Measurements from ENCODE around the gene TEX36.
"Not testable (repeated sequence)": the region's sequence is repeated elsewhere in the genome, so short reads cannot be mapped to it uniquely, and the experiment has no call there.

TEX36 gene, protein sequence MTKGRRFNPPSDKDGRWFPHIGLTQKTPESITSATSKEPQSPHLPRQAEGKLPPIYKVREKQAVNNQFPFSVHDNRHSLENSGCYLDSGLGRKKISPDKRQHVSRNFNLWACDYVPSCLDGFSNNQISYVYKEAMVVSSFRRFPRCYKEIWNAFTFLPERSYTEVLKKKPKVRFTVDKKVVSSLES

DNA sequence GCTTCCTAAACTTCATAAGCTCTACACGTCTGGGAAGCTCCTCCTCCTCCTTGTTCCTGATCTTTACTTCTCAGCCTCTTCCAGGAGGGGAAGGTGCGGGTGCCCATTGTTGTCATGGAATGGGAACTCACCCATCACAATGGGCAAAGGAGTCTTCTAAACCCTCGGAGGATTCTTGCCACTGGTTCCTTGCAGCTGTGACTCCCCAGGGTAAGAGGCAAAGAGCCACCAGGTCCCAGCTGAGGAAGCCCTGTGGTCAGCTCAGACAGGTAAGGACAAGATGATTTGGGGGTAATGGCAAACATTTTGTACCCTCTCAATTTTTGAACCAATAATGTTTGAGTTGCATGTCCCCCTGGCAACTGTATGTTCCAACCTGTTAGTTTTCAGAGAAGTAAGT lies at the start of gene TEX36:
Gene TEX36, minus strand, starts transcription at position 101 of the 400 bp plus-strand sequence. CDS start 174 bp downstream, outside the sequence.
- DNase-seq (ENCODE audit: low read depth in 2 of 2), result no peak

DNA sequence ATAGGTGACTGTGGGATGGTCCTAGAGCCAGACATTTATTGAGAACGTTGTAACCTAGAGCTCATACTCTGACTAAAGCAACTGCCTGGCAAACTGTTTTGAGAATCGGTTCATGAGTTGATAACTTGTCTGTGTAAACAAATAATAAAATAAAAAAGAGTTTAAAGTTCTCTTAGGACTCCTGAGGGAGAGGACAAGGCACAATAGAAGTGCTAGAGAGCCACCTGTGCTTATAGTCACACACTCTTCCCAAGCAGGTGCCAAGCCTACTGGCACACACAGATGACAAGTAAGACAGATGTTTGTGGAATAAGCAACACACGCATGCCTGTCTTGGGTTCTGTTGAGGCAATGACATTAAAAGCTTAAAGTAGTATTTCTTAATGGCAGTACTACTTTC lies 44.5 kb upstream of the TEX36 start:
- no peak for DNase-seq (ENCODE audit: low read depth in 2 of 2)

DNA sequence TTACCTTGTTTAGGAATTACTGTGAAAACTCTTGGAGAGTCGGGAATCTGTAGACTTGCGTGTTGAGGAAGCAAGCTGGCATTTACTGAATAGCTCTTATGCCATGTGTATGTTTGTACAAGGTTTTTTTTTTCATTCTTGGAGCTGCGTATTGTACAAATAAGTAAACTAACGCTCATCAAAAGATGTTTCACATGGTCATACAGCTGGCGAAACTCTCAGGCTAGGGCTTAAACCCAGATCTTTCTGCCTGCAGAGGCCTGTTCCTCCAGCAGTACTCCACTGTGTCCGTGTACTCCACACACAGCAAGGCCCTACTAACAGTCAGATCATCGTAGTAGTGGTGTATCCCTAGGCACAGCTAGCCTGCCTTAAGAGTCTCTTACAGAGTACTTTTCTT lies 44.0 kb upstream of the TEX36 start:
- no peak for DNase-seq (ENCODE audit: low read depth in 2 of 2)

DNA sequence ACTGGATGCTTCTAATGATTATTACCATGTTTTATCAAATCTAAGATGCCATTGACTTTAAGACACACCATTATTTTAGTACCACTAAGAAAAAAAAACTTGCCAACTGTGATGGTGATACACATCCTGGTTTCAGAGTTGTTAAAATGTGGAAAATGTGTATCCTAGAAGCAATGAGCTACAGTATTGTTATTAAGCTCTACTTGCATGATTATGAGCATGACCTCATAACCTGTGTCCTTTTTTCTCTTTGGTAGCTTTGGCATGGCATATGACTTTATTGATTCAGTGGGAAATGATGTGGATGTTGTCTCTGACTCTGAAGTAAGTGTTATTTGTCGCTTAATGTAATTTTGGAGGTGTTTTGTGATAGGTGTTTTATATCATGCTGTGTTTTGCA lies 39.8 kb upstream of the TEX36 start:
- no peak for DNase-seq (ENCODE audit: low read depth in 2 of 2)

DNA sequence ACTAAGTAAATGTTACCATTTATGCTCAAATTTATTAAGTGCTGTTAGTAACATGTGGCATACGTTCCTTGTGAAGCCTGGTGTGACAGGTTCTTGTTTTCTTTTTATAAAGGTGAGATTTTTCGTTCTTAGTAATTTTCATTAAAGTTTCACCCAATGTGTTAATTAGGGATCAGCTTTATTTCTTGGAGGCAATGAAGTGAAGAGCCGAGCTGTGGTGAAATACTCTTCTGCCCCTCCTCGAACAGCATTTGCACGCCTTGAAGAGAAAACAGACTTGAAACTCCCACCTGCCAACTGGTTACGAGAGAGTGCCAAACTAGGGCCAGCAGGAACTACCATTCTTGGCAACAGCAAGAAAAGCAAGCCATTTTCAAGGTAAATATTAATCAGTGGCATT lies 38.1 kb upstream of the TEX36 start:
- no peak for DNase-seq (ENCODE audit: low read depth in 2 of 2)

DNA sequence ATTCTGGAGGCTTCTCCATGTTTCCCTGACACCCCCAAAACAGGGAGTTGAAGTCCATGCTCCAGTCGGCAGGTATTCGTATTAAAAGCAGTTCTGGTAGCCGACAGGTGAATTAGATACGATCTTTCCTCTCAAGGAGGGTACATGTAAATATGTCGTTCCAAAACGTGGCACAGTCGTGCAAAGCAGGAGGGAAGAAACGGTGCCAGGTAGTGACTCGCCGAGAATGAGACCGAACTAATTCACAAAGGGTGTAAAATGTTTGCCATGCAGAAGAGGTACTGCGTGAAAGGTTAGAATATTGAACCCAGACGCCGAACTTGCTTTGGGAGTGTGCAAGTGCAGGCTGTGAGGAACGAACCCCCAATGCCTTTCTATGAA lies 37.0 kb upstream of the TEX36 start:
- no peak for DNase-seq (ENCODE audit: low read depth in 2 of 2)

DNA sequence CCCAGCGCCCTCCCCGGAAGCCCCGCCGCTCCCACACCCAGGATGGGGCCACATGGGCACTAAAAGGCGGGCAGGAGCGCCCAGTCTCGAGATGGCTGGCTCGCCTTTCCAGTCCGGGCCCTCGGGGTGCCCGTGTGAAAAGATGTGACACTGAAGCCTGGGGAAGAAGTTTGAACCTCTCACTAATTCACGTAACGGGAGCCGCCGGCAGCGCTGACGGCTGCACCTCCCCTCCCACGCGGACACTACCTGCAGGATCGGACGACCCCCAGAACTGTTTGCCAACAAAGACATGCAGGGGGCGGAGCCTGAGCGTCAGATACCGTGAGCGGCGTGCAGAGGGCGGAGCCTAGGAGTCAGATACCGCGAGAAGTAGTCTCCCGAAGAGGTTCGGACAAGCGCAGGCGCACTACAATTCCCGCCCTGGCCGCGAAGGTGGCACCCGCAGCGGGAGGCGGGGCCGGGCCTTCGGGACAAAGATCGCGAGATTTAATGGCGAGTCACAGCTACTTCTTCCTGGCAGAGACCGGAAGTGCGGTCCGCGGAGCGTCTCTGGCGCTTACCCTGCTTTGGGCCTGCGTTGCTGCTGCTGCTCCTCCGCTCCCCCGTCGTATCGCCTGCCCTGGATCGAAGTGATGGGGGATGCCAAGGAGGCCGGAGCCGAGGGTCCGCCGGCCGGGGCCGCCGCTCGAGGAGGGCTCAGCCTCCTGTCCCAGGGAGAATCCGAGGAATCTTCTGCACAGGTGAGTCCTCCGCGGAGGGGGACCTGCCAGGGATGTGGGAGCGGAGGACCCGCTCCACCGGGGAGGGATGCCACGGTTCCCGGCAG lies 36.4 kb upstream of the TEX36 start, which contains the start of gene EDRF1:
Gene EDRF1, plus strand, starts transcription at position 537 of the 829 bp plus-strand sequence. Its CDS starts 99 bp downstream, at position 636.
- DNase-seq (ENCODE audit: low read depth in 2 of 2), result peak; percentile 98 to 99

DNA sequence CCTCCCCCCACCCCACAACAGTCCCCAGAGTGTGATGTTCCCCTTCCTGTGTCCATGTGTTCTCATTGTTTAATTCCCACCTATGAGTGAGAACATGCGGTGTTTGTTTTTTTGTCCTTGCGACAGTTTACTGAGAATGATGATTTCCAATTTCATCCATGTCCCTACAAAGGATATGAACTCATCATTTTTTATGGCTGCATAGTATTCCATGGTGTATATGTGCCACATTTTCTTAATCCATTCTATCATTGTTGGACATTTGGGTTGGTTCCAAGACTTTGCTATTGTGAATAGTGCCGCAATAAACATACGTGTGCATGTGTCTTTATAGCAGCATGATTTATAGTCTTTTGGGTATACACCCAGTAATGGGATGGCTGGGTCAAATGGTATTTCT lies 31.8 kb upstream of the TEX36 start:
- not testable (repeated sequence) for DNase-seq (ENCODE audit: low read depth in 2 of 2)

DNA sequence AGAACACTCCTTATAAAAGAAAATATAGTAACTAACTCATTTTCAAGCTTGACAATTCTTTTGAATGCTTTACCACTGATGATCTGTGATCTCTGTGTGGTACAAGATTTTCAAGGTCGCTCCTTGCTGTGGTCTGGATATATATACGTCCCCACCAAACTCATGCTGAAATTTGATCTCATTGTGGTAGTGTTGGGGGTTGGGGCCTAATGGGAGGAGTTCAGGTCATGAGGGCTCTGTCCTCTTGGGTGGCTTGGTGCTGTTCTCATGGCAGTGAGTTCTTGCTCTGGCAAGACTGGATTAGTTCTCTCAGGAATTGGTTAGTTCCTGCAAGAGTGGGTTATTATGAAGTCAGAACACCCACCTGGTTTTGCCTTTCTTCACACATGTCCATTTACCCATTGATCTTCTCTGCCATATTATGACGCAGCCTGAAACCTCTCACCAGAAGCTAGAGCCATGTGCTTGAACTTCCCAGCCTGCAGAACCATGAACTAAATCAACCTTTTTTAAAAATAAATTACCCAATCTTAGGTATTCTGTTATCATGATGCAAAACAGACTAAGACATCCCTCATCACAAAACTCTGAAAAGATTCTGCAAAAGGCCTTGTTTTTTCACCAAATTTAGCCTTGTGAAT lies 28.3 kb upstream of the TEX36 start:
- no peak for DNase-seq (ENCODE audit: low read depth in 2 of 2)

DNA sequence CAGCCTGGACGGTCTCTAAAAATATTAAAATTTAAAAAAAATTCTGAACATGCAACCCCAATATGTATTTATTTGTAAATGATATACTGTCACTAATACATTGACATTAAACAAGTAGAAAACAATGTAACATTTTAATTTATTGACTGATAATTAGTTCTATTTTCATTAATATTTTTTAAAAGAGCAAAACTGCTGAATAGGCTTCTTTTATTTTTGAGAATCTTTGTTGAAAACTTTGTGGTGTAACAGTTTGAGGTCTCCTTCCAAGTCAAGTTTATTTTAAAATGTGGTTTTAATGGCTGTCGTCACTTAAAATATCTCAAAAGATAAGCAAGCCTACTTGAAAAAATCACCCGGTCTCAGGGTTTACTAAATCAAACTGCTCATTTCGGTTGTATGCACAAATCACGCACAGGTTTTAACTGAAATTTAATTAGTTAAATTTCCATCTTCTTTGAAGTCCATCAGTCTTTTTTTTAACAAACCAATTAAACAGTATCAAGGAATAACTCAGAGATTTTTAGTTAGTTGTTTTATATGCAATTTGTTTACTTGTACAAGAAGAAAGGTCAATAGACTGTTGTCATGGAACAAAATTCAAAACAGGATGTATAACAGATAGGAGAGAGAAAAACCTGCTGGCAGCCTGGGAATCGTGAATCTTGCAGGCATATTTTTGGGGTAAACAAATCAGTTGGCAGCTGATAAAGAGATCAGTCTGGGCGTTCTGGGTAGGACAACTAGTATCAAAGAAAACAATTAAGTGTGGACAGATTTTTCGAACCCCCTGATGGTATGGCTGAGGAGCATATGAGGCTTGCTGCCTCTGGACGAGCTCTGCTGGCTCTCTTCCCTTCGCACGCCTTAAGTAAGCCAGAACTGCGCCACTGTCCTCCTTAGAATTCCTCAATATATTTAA lies 26.9 kb upstream of the TEX36 start:
- no peak for DNase-seq (ENCODE audit: low read depth in 2 of 2)

DNA sequence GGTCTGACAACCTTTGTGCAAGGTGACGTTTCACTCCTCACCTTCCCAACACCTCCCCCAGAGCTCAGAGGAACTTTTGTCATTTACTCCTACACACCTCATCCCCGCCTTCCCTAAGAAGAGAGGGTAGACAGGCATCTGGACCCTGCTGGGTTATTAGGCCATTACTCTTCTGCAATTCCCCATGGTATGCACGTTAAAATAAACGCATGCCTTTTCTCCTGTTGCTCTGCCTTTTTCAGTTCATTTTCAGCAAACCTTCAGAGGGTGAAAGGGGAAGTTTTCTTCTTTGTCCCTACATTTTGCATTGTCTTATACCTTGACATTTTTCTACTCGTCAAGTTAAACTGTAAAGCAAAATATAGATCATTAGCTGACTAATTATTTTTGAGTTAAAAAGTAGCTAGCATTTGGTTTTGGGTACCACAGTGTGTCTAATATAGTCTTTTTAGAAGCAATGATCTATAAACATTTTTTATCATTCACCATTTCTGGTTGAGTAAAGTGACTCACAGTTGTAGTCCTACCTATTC lies 26.1 kb upstream of the TEX36 start:
- no peak for DNase-seq (ENCODE audit: low read depth in 2 of 2)

DNA sequence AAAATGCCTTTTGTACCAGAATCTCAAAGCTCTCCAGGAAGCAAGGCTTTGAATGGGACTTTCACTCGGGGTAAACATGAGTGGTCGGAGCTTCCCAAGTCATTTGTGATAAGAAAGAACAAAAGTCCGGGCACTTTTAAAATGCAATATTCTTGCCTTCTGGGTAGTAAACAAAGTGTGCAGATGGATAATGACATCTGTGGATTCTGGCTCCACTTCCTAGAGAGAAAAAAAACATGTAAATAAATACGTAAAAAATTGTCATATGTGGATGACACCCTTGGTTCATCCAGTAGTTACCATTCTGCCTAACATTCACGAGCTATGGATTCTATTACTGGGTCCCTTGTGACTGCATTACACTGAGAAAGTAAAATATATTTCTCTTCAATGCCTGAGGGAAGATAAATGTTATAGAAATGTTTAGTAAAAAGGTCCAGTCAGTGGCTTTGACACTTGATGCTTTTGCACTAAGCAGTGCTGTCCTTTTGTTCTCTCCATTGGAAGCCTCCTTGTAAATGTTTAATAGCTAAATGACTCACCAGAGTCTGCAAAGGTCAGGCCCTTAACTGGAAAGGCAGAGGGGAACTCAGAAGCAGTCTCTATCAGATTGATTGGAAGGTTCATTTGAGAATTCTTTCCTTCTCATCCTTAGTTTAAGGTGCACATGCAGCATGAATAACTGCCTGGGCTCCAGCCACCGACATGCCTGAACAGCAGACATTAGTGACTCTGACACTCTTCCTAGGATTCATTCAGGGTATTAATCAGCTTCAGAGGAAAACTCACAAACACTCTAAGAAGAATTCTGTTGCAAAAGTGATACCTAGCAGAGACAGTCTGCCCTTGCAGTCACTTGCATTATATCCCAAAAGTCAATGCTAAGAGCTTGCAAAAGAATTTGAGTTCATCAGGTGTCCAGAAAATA lies 24.8 kb upstream of the TEX36 start:
- DNase-seq (ENCODE audit: low read depth in 2 of 2), result no peak

DNA sequence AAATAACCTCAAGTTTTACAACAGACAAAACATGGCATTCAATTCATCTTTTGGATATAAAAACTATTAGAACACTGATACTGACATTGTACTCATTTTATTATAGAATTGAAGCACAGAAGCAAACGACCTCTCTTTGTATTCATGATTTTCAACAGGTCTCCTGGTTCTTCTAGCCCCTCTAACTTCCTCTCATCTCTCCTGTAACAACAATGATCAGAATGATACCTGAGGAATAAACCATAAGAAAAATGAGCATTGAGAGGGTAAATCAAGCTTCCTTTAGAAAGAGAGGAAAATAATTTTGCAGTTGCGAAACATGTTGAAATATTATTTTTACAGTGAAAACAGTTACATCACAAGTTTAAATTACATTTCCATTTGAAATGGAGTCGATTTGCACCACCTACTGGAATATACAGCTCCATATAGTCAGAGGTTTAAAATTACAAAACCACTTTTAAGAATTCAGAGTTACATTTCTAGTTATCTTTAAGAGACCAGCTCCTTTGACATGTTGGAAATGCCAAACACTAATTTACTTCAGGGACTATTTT lies 17.5 kb upstream of the TEX36 start:
- DNase-seq (ENCODE audit: low read depth in 2 of 2), result no peak

DNA sequence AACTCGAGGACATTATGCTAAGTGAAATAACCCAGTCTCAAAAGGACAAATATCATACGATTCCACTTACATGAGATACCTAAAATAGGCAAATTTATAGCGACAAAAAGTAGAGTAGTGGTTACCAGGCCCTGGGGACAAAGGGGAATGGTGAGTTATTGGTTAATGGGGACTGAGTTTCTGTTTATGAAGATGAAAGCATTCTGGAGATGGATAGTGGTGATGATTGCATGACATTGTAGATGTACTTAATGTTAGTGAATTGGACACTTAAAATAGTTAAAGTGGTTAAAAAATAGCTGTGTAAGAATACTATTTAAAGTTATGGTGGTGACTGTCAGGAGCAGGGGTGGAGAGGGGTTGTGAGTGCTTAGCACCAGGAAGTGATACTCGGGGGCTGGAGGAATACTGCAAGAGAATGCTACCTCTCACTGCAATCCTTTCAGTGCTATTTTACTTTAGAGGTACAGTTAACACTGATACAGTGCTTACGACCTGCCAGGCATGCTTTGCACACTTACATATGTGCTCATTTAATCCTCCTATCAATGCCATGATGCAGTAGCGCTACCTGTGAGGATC lies 16.7 kb upstream of the TEX36 start:
- DNase-seq (ENCODE audit: low read depth in 2 of 2), result no peak

DNA sequence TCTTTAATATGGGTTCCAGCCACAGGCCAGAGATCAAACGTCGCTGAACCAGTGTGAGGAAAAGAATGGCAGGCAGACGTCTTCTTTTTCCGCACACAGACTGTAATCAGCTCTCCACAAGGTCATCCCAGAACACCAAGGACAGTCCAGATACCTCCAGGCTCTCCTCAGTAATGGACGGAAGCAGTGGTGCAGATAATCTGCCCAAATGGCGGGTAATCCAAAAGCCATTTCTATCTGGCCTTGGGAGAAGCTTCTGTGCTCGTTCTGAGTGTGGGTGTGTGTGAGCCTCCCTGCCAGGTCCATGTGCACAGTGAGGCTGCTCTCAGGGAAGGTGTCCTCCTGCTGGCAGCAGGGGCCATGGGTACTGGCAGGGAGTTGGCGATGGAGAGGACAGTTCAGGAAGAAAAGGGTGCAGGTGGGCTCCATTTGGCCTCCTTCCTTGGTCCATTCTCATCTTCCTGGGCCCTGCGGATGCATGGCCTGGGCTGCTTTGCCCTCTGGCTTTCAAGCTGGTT lies 15.6 kb upstream of the TEX36 start:
- DNase-seq (ENCODE audit: low read depth in 2 of 2), result no peak

DNA sequence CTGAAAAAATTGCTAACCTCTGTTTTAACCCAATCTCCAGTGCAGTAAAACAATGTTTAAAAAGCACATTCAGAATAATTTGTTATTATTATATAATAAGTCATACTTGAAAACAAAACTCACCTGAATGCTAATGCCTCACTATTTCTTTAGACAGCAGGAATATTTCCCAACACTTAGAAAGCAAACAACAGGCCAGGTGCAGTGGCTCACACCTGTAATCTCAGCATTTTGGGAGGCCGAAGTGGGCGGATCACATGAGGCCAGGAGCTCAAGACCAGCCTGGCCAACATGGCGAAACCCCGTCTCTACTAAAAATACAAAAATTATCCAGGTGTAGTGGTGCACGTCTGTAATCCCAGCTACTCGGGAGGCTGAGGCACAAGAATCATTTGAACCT lies 13.9 kb upstream of the TEX36 start:
- not testable (repeated sequence) for DNase-seq (ENCODE audit: low read depth in 2 of 2)

DNA sequence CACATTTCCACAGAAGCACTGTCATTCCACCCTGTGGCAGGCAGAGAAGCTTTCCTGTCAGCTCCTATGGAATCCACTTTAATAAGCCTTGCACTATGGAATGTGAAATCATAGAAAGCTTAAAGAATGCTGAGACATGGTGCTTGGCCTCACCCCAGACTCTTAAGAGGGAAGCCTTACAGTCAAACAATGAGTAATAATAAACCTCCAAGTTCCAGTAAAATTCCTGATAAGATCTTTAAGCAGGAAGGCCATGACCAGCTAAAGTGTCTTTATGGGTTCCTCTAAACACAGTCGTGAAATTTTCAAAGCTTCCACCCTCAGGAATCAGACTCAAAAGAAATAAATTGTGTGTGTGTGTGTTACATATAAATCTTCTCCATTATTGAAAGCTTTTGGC lies 11.9 kb upstream of the TEX36 start:
- DNase-seq (ENCODE audit: low read depth in 2 of 2), result no peak

DNA sequence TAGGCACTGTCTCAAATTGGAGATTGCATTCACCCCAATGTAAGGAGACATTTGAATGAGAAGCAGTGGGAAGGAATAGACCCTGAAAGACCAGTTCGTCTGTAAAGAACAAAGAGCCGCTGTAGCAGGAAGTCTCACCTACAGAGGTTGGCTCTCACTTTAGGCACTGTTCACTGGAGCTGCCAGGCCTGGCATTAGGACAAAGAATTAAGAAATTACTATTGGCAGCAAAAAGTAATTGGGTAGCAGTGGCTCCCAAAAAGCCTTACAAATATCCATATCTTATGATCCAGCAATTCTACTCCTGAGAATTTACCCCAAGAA lies 10.5 kb upstream of the TEX36 start:
- DNase-seq (ENCODE audit: low read depth in 2 of 2), result no peak

Measured in activated CD8-positive, alpha-beta memory T cell treated with anti-CD3 and anti-CD28 coated beads for 4 hours (primary cell).